GM19328 (cell line): ENCODE data around the gene INKA1.
"Not testable (repeated sequence)": the region's sequence is repeated elsewhere in the genome, so short reads cannot be mapped to it uniquely, and the experiment has no call there.

ENCODE experiments used
- ATAC-seq: cut with Tn5 transposase; IDR thresholded peaks from one replicate; pipeline ENCODE4 v1.9.1; 2021; ENCODE audit warnings: mild to moderate bottlenecking, moderate library complexity; ENCODE audit not compliant: unreplicated experiment

The INKA1 gene

GRCh38 chr3:49802719-49803464 lies at the start of gene INKA1:
TSS of gene INKA1 (plus strand) at chr3:49803261. CDS start at chr3:49803393, 132 bp downstream.
- peak; percentile 56 for ATAC-seq

DNA sequence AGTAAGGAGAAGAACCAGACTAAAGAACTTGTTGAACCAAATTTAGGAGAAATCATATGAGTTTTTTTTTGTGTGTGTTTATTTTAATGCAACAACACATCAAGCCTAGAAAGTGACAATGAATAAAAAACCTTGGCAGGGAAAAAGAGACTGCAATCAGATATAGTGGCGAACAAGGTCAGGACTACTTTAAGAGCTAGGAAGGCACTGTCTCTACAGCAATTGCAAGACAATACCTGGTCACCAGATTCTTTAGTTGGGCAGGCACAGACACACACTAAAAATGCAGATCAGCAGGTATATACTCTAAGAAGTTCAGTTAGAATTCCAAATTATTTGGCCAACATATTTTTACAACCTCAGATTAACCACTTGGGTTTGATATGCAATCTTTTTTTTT lies 48.5 kb upstream of the INKA1 start:
- no peak for ATAC-seq

- ATAC-seq: no peak
Measured at GRCh38 chr3:49756036-49756435, 47.0 kb upstream of the INKA1 start.

GRCh38 chr3:49757197-49757596 lies 45.9 kb upstream of the INKA1 start:
- ATAC-seq: no peak

DNA sequence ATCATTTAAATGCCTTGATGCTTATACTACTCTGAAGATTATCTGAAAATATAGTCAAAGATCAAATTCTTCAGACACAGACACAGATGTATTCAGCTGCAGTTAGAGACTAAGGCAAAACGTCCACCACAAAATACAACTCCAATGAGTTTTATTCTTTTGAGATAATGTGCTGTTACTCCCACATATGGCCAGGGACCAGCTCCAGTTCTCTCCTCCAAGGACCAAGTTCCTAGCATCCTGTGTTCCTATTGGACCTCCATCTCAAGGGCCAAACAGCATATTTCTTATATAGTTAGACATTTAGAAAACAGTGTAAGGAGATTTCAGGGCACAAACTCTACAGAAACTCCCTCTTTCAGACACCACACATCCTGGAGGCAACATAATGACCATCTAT lies 43.8 kb upstream of the INKA1 start:
- ATAC-seq: no peak

GRCh38 chr3:49761661-49762060 lies 41.4 kb upstream of the INKA1 start:
- ATAC-seq: no peak

- ATAC-seq: no peak
Measured at GRCh38 chr3:49763981-49764380, 39.1 kb upstream of the INKA1 start.

- no peak for ATAC-seq
Measured at GRCh38 chr3:49769286-49769915, 33.7 kb upstream of the INKA1 start.

- no peak for ATAC-seq
Measured at GRCh38 chr3:49769926-49770325, 33.1 kb upstream of the INKA1 start.

DNA sequence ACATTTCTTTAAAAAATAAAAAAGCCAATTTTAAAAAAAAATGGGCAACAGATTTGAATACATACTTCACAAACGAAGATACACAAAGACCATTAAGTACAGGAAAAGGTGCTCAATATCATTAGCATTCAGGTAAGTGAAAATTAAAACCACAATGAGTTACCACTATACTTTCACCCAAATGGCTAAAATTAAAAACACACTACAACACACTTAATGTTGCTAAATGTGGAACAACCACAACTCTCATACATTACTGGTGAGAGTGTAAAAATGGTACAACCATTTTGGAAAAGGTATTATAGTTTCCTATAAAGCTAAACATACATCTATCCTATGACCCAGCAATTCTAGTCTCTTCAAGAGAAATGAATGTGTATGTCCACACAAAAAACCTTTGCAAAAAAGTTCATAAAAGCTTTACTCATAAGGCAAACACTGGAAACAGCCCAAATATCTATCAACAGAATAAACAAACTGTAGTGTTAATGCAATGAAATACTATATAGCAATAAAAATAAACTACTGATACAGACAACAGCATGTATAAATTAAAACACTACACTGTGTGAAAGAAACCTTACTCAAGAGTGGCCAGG lies 31.6 kb upstream of the INKA1 start:
- ATAC-seq: no peak

DNA sequence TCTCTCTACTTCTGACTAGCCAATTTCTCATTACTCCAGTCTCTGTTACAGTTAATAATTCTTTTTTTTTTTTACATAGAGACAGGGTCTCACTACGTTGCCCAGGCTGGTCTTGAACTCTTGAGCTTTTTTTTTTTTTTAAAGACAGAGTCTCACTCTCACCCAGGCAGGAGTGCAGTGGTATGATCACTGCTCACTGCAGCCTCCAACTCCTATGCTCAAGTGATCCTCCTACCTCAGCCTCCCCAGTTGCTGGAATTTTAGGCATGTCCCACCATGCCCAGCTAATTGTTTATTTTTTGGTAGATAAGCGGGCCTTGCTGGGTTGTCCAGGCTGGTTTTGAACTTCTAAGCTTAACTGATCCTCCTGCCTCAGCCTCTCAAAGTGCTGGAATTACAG lies 30.4 kb upstream of the INKA1 start:
- no peak for ATAC-seq

DNA sequence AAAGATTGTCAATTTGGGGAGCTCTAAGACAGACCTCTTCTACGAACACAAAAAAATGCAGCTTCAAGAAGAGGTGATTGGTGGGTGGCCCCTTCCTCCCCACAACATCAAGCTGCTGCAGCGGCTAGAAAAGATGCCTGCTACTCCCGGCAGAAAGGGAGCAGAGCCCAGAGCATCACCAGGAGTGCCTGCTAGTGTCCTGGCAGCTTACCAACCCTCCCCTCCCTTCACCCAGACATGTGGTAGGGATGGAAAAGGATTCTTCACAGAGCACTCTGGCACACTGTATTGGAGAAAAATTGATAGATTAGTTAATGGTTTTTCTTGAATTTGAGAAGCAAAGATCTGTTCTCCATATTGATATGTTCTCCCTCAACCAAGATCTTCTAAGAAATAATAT lies 27.5 kb upstream of the INKA1 start:
- no peak for ATAC-seq

DNA sequence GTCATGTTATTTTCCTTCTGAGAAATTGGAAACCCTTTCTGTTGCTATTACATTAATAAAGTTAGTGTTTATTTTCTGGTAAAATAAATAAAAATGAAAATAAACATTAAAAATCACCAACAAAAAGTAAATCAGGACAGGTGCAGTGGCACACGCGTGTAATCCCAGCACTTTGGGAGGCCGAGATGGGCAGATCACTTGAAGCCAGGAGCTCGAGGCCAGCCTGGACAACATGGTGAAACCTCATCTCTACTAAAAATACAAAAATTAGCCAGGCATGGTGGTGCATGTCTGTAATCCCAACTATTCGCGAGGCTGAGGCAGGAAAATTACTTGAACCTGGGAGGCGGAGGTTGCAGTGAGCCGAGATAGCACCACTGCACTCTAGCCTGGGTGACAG lies 27.0 kb upstream of the INKA1 start:
- ATAC-seq: not testable (repeated sequence)

DNA sequence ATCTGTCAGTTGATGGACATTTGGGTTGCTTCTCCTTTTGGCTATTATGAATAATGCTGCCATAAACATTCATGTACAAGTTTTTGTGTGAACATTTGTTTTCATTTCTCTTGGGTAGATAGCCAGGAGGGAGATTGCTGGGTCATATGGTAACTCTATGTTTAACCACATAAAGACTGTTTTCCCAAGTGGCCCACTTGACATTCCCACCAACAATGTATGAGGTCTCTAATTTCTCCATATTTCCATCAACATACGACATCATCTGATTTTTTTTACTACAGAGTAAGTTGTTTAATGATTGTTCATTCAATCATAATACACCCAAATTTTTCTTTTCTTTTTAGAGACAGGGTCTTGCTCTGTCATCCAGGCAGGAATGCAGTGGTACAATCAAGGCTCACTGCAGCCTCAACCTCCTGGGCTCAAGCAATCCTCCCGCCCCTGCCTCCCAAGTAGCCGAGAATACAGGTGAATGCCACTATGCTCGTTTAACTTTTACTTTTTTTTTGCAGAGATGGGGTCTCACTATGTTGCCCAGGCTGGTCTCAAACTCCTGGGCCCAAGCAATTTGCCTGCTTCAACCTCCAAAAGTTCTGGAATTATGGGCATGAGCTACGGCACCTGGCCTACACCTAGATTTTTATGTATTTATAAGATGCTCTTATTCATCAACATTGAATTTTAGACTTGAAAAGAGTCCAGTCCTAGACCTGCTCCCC lies 23.5 kb upstream of the INKA1 start:
- ATAC-seq: no peak

- ATAC-seq: no peak
Measured at GRCh38 chr3:49780080-49780974, 22.7 kb upstream of the INKA1 start.

GRCh38 chr3:49780975-49781365 lies 22.1 kb upstream of the INKA1 start:
- not testable (repeated sequence) for ATAC-seq

DNA sequence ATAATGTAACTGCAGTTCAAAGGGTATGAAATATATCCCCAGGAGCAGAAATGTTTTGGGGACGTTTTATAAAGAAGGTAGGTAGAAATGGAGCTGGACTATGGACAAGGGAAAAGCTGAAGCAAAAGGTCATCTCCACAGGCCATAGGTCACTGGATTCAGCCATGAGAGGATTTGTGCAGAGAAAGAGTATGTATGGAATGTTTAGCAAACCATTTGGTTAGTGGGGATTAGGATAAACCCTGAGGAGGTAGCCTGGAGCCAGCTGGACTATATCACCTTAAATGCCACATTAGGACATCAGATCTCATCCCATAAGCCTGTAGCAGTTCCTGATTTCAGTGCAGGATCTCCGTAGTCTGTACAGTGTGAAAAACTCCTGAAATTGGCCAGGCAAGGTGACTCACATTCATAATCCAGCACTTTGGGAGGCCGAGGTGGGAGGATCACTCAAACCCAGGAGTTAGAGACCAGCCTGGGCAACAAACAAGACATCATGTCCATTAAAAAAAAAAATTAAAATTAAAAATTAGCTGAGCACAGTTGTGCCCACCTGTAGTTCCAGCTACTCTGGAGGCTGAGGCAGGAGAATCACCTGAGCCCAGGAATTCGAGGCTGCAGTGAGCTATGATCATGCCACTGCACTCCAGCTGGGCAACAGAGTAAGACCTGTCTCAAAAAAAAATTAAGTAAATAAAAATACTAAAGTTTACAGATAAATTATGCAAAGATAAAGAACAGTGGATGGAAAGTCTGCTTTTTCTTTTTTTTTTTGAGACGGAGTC lies 21.5 kb upstream of the INKA1 start:
- no peak for ATAC-seq

DNA sequence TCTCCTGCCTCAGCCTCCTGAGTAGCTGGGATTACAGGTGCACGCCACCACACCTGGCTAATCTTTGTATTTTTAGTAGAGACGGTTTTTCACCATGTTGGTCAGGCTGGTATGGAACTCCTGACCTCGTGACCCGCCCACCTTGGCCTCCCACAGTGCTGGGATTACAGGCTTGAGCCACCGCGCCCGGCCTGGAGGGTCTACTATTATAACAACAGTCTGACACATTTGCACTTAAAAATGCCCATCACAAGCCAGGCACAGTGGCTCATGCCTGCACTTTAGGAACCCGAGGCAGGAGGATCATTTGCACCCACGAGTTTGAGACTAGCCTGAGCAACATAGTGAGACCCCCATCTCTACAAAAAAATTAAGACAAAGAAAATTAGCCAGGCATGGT lies 20.8 kb upstream of the INKA1 start:
- ATAC-seq: not testable (repeated sequence)

DNA sequence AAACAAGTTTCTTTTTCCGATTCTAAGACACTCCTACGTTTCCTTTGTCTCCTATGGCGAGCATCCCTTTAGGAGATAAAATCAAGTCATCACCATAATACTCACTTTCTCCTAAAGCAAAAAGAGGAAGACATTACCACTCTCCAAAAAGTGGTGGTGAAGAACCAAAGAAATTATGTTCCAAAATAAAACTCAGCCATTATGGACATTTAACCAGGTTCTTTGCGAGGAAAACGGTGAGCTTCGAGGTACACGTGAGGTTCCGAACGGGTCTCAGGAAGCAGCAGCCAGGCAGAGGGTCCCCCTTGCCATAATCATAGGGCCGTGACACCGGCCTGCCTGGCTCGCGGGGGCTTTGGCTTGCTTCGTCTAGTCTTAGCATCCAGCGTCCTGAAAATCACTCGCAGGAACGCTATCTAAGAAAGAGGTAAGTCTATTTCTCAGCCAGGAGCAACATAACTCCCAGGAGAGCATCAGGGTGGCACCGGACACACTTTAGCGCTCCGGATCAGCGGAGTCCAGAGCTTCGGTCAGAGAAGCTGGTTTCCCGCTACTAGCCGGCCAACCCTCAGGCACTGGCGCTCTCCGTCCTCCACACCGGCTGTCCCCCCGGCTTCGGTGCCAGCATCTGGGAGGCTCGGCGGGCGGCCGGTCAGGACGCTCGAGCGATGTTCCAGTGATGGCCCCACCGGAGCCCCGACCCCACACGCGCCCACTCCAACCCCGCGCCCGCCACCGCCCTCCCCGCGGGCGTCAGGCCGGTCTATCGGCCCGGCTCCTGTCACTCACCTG lies 17.3 kb upstream of the INKA1 start:
- peak; percentile 36 for ATAC-seq
